HG03520 (cell line): ENCODE results near the gene C2CD3.

ENCODE experiments used
- ATAC-seq: cut with Tn5 transposase; IDR thresholded peaks from one replicate; pipeline ENCODE4 v1.9.1; 2021; ENCODE audit warnings: mild to moderate bottlenecking, moderate library complexity; ENCODE audit not compliant: unreplicated experiment

Gene C2CD3

GRCh38 chr11:73983741-73984538, 186.9 kb downstream of the C2CD3 start:
- no peak for ATAC-seq

GRCh38 chr11:73982990-73983740, 187.6 kb downstream of the C2CD3 start:
- ATAC-seq, result peak; percentile 73

- peak; percentile 32 for ATAC-seq
Measured at GRCh38 chr11:73982595-73982989, 188.2 kb downstream of the C2CD3 start, which contains the start of gene UCP2. Gene UCP2 (minus strand): TSS chr11:73982843. CDS start chr11:73978378, 4,465 bp downstream.

GRCh38 chr11:73981051-73981805, 189.6 kb downstream of the C2CD3 start:
- no peak for ATAC-seq

- peak; percentile 28 for ATAC-seq
Measured at GRCh38 chr11:73980001-73980961, 190.5 kb downstream of the C2CD3 start.

GRCh38 chr11:73978576-73979086, 192.2 kb downstream of the C2CD3 start:
- ATAC-seq, result no peak

GRCh38 chr11:73977856-73978519, 192.8 kb downstream of the C2CD3 start:
- no peak for ATAC-seq

GRCh38 chr11:73976451-73977151, 194.2 kb downstream of the C2CD3 start:
- no peak for ATAC-seq

- ATAC-seq, result no peak
Measured at GRCh38 chr11:73975479-73975757, 195.4 kb downstream of the C2CD3 start.

- ATAC-seq, result no peak
Measured at GRCh38 chr11:73974604-73975478, 196.0 kb downstream of the C2CD3 start.

- no peak for ATAC-seq
Measured at GRCh38 chr11:73972620-73973449, 198.0 kb downstream of the C2CD3 start.

- ATAC-seq, result no peak
Measured at GRCh38 chr11:73972187-73972586, 198.6 kb downstream of the C2CD3 start.

GRCh38 chr11:73971175-73971719, 199.6 kb downstream of the C2CD3 start:
- ATAC-seq, result no peak

- ATAC-seq, result no peak
Measured at GRCh38 chr11:73969991-73970800, 200.6 kb downstream of the C2CD3 start.

- no peak for ATAC-seq
Measured at GRCh38 chr11:73969091-73969490, 201.7 kb downstream of the C2CD3 start.

- no peak for ATAC-seq
Measured at GRCh38 chr11:73968356-73968966, 202.3 kb downstream of the C2CD3 start.
